ENCODE data around the gene CFAP299.

Gene CFAP299

DNA sequence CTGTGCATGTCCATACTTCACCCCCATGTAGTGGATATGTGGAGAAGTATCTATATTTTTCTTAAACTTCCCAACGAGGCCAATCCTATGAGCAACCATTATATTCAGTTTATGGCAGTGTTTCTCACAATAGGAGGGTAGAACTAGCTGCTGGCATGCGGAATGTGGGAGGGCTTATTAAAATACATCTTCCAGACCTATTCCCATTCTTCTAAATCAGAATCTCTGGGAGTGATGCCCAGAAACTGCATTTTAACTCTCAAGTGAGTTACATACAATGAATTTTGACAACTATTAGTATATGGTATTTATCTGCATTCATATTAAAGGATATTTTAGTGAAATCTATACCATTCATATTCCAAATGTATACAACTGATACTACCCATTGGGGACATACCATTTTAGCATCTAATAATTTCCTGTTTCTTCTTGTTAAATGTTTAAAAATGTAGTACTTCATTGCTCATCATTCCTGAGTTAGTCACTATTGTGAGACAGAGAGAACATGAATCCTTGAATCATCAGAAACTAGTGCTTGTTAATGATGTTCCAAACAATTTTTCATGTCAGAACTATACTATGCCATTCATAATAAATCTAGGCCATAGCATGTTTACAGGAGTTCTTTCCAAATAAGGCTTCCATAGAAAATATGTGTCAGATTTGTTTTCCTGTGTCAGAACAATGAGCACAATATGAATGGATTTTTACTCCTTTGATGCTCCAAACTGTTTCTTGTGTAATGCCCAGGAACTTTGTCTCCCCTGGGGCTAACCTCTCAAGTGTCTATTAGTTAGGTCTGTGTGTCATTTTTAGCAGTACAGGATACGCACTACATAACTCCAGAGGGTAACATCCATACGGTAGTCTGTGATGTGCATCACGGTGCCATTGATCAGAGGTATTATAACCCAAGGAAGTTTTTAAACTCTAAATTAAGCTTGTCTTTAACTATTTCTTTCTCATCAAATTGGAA is 496.1 kb downstream of the CFAP299 start:
- no peak for DNase-seq (ENCODE audit: low read depth in 2 of 2)

DNA sequence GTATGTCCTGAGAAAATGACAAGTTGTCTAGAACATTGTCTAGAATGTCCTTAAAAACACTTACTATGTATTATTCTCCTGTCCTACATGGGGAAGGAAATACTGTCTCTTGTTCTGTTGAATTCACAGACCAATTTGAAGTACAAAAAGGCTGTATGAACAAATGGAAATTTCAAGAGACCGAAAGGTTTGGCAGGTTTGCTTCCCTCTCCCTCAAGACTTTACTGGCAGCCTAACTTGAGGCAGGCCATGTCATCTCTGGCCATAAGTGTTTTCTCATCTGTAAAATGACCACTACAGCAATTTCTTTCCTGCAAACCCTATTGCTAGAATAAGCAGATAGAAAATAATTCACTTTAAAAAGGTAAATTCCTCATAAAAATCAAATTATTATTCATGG is 503.8 kb downstream of the CFAP299 start:
- no peak for DNase-seq (ENCODE audit: low read depth in 2 of 2)

DNA sequence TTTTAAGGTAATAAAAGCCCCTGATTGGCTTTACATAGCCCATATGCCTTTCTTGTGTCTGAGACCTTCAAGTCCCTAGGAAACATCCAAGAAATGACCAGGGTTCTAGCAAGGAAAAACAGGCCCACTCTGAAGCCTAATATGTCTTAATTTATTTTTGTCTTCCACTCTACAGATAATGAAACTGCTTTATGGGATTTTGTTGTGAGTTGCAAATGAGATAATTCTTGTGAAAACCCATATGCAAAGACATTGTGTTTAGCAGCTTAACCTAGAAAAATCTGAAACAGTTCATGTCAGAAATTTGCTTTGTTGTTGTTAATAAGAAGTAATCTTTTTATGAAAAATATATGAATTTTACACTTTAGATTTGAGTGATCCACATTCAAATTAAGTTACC is 504.3 kb downstream of the CFAP299 start:
- no peak for DNase-seq (ENCODE audit: low read depth in 2 of 2)

DNA sequence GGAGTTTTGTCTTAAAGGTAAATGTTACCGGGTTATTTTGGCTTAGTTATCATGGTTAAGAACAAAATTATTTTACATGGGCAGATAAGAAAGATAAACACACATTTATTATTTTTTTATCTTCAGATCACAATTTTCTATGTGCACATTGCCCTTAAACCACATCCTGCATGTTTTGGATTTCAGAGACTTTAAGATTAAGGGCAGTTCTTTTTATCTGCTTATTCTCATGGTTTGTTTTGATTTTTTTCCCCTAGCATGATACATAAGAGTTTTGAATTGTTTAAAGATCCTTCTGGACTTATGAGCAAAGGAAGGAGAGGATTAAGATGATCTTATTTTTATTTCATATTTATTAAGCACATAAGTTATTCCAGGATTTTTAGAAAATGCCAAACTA is 504.9 kb downstream of the CFAP299 start:
- no peak for DNase-seq (ENCODE audit: low read depth in 2 of 2)

- DNase-seq (ENCODE audit: low read depth in 2 of 2) = no peak
Measured at GRCh38 chr4:80841587-80842281, 506.2 kb downstream of the CFAP299 start.

GRCh38 chr4:80846210-80846609 is 510.7 kb downstream of the CFAP299 start:
- DNase-seq (ENCODE audit: low read depth in 2 of 2) = no peak

DNA sequence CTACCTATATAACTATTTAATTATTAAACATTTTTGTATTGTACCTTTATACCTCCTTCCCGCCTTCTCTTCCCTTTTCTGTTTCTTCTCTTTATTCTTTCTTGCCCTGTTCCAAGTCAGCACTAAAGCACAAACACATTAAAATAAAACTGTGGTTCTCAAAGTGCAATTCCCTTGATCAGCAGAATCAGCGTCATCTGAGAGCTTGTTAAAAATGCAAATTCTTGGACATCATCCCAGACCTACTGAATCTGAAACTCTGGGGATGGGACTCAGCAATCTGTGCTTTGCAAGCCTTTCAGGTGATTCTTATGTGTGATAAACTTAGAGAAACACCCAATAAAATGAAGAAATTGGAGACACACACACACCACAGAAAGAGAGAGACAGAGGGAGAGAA is 516.5 kb downstream of the CFAP299 start:
- DNase-seq (ENCODE audit: low read depth in 2 of 2) = no peak

GRCh38 chr4:80873571-80873970 is 538.0 kb downstream of the CFAP299 start:
- DNase-seq (ENCODE audit: low read depth in 2 of 2) = no peak

GRCh38 chr4:80874979-80875378 is 539.4 kb downstream of the CFAP299 start:
- DNase-seq (ENCODE audit: low read depth in 2 of 2) = no peak

- no peak for DNase-seq (ENCODE audit: low read depth in 2 of 2)
Measured at GRCh38 chr4:80875642-80876041, 540.1 kb downstream of the CFAP299 start.

DNA sequence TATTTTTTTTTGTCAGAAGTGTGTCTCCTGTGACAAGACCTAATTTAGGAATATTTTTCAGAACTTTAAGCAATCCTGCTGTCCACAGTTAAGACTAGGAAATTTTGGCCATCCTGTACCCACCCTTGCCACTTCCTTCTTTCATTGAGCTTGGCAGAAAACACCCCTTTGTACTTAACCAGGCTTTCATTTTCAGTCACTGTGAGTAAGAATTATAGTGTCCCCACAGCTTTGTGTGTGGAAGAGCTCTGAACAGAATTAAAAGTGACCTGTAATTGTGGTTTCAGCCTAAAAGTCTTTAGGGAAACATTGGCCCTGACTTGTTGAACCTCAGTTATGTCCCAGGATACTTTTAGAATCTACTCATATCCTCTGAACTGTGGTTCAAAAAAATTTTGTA is 541.3 kb downstream of the CFAP299 start:
- DNase-seq (ENCODE audit: low read depth in 2 of 2) = no peak

DNA sequence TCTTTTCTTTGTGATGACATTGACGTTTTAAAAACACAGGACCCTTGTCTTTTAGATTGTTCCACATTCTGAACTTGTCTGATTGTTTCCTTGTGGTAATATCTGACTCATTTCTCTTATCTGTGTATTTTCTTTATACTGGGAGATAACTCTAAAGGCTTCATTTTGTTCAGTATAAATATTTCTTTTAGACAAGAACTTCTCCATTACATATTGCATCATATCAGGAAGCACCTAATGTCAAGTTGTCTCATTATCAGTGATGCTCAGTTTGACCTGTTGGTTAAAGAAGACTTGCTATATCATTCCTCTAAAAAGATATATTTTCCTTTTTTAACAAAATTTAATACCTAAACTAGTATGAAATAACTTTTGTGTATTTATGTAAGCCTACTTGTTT is 542.7 kb downstream of the CFAP299 start:
- no peak for DNase-seq (ENCODE audit: low read depth in 2 of 2)

GRCh38 chr4:80897537-80898303 is 562.2 kb downstream of the CFAP299 start:
- DNase-seq (ENCODE audit: low read depth in 2 of 2) = no peak

DNA sequence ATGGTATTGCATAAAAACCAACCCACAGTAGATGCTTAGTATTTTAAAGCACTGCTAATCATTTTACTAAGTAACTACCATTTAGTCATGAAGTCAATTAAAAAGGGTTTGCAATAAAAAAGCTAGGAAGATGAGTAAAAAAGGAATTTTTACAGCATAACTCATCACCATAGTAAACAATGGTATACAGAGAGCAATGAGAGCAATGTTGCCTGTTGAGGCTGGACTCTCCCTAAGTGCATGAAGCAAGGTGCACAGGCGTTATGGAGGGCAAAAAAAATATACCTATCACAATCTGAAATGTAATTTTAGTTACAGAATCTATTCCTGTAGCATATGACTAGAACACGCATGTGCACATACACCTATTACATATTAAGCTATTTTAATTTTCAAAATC is 565.4 kb downstream of the CFAP299 start:
- DNase-seq (ENCODE audit: low read depth in 2 of 2) = no peak

DNA sequence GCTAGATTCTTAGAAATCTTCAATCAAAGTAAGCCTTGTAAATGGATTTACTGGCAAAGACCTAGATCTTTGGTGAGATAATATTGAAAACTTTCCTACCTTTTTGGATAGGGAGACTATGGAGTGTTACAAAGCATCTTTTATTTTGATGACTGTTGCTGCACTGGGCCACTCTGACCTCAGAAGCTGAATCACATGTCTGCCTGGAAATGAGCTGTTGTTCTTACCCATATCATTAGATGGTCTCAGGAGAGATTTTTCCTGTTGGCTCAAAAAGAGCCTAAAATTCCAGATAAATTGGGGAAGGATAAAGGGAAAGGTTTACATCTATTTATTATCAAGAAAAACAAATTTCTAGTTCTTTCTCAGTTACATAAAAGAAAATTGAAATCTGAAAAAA is 567.5 kb downstream of the CFAP299 start:
- DNase-seq (ENCODE audit: low read depth in 2 of 2) = no peak

DNA sequence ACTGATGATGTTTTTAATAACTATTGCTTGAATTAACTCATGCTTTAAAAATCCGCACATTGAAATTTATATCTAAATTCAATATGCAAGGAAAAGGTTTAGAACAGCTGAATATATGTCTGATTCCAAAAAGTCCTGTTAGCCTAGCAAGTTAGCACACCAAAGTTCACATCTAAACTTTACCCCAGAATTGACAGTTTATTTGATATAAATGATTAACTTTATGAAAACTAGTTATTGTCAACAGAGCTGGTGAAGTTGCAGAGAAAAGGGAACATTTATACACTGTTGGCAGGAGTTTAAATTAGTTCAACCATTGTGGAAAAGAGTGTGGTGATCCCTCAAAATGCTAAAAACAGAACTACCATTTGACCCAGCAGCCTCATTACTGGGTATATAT is 574.4 kb downstream of the CFAP299 start:
- no peak for DNase-seq (ENCODE audit: low read depth in 2 of 2)

- DNase-seq (ENCODE audit: low read depth in 2 of 2) = no peak
Measured at GRCh38 chr4:80911458-80911857, 575.9 kb downstream of the CFAP299 start.

DNA sequence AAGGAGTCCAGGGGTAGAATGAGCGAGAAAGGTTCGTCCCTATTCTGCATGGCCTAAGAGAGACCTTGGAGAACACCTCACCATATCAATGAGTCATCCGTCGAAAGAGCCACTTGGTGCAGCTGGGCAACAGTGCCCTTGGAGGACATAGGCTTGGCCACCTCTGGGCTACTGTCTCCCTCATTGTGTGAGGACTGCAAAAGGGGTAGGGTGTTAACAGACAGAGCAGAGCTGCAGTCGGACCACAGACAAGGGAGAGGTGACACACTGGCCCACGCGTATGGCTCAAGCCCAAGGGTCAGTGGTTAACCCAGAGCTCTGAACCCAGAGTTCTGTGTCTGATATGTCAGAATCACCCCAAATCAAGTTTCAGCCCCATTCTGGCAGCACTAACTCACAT is 576.8 kb downstream of the CFAP299 start:
- DNase-seq (ENCODE audit: low read depth in 2 of 2) = no peak

GRCh38 chr4:80913381-80913780 is 577.9 kb downstream of the CFAP299 start:
- no peak for DNase-seq (ENCODE audit: low read depth in 2 of 2)

GRCh38 chr4:80916770-80917169 is 581.2 kb downstream of the CFAP299 start:
- DNase-seq (ENCODE audit: low read depth in 2 of 2) = no peak

DNA sequence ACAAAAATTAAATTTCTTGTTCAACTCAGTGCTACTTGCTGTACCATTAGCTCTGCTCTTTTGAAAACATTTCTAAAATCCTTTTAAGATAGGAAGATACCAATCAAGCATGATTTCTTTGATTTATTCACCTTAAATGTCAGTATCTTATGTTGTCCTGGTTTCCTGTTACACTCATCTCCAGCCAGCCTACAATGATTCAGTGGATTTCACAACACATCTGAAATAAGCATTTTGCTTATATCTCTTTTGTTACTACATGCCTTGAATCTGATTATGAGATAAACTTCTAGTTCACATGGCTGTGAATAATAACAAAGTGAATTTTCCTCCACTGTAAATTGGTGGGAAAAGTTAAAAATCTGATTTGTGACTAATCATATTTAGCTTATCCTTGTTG is 582.5 kb downstream of the CFAP299 start:
- DNase-seq (ENCODE audit: low read depth in 2 of 2) = no peak

DNA sequence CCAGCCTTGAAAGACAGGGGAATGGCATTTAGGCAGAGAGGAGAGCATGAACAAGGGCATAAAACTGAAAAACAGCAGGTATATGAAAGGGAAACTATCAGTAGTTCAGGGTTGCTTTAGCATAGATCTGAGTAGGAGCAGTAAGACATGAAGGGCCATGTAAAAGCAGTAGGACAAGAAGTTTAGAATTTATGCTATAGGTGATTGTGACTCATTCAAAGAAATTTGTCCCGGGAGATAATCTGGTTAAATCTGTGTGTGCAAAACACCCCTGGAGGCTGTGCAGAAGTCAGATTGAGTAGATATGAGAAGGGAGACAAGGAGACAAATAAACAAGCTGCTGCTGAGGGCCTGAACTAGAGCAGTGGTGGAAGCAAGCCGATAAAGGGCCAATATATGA is 585.9 kb downstream of the CFAP299 start:
- no peak for DNase-seq (ENCODE audit: low read depth in 2 of 2)

Measured in stimulated activated CD8-positive, alpha-beta memory T cell treated with anti-CD3 and anti-CD28 coated beads, Interleukin-15, amount 100 ng/mL, for 4 hours (primary cell).